ENCODE measurements around the gene KDSR. TPM values are rescaled to one million over a fixed set of nuclear protein-coding genes. Genes with fewer than 3 reads are reported as not detected.

KDSR gene
- polyA plus RNA-seq, 1 donor from 2014 or later = 14.7 TPM

DNA sequence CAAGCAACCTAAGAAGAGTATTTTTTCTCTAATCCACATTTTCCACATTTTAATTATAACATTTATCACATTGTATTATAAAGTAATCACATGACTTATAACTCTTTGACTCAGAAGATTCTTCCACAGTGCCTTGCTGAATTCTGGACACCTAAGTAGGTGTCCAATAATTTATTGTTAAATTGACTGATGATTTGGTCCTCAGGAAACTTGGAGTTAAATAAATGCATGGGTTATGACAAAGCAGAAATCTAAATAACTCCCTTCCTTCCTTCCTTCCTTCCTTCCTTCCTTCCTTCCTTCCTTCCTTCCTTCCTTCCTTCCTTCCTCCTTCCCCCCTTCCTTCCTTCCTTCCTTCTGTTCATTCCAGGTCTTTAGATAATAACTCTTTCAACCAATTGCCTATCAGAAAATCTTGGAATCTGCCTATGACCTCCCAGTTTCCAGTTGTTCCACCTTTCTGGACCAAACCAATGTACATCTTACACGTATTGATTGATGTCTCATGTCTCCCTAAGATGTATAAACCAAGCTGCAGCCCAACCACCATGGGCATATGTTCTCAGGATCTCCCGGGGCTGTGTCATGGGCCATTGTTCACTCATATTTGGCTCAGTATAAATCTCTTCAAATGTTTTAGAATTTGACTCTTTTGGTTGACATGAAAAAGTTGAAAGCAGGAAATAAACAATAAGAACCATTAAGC is 10.4 kb upstream of the KDSR start:
- no peaks in the 10 kb centered on the region for H3F3A ChIP-seq (ENCODE audit: insufficient read depth, low read length, poor library complexity, severe bottlenecking)
- H3K4me3 ChIP-seq (ENCODE audit: low read length) = no peak overlapping the region
- no peaks in the 10 kb centered on the region for H3K27me3 ChIP-seq (ENCODE audit: insufficient read depth, low read depth, low read length)
- TF ChIP-seq, protein P1, sequence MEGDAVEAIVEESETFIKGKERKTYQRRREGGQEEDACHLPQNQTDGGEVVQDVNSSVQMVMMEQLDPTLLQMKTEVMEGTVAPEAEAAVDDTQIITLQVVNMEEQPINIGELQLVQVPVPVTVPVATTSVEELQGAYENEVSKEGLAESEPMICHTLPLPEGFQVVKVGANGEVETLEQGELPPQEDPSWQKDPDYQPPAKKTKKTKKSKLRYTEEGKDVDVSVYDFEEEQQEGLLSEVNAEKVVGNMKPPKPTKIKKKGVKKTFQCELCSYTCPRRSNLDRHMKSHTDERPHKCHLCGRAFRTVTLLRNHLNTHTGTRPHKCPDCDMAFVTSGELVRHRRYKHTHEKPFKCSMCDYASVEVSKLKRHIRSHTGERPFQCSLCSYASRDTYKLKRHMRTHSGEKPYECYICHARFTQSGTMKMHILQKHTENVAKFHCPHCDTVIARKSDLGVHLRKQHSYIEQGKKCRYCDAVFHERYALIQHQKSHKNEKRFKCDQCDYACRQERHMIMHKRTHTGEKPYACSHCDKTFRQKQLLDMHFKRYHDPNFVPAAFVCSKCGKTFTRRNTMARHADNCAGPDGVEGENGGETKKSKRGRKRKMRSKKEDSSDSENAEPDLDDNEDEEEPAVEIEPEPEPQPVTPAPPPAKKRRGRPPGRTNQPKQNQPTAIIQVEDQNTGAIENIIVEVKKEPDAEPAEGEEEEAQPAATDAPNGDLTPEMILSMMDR (IDR thresholded peaks at IDR 0.05; ENCODE audit: poor library complexity, severe bottlenecking) = no peak
- TF ChIP-seq EP300 (conservative IDR thresholded peaks at IDR 0.05; ENCODE audit: poor library complexity, severe bottlenecking) (no peak), POLR2AphosphoS5 (IDR thresholded peaks at IDR 0.05) (no peak), TAF1 (IDR thresholded peaks at IDR 0.05; ENCODE audit: low read depth) (no peak), EZH2 (IDR thresholded peaks at IDR 0.05; ENCODE audit: borderline replicate concordance, insufficient read depth, low read length, poor library complexity, severe bottlenecking) (no peak), SMC3 (conservative IDR thresholded peaks at IDR 0.05; ENCODE audit: poor library complexity) (no peak), MXI1 (conservative IDR thresholded peaks at IDR 0.05; ENCODE audit: poor library complexity, severe bottlenecking) (no peak), RAD21 (conservative IDR thresholded peaks at IDR 0.05) (no peak)
- TF ChIP-seq, protein P2, sequence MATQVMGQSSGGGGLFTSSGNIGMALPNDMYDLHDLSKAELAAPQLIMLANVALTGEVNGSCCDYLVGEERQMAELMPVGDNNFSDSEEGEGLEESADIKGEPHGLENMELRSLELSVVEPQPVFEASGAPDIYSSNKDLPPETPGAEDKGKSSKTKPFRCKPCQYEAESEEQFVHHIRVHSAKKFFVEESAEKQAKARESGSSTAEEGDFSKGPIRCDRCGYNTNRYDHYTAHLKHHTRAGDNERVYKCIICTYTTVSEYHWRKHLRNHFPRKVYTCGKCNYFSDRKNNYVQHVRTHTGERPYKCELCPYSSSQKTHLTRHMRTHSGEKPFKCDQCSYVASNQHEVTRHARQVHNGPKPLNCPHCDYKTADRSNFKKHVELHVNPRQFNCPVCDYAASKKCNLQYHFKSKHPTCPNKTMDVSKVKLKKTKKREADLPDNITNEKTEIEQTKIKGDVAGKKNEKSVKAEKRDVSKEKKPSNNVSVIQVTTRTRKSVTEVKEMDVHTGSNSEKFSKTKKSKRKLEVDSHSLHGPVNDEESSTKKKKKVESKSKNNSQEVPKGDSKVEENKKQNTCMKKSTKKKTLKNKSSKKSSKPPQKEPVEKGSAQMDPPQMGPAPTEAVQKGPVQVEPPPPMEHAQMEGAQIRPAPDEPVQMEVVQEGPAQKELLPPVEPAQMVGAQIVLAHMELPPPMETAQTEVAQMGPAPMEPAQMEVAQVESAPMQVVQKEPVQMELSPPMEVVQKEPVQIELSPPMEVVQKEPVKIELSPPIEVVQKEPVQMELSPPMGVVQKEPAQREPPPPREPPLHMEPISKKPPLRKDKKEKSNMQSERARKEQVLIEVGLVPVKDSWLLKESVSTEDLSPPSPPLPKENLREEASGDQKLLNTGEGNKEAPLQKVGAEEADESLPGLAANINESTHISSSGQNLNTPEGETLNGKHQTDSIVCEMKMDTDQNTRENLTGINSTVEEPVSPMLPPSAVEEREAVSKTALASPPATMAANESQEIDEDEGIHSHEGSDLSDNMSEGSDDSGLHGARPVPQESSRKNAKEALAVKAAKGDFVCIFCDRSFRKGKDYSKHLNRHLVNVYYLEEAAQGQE (IDR thresholded peaks at IDR 0.05; ENCODE audit: borderline replicate concordance) = no peak
- no peaks in the 10 kb centered on the region for H3K9me3 ChIP-seq (ENCODE audit: low read length)
- H3K9ac ChIP-seq (ENCODE audit: low read length) = no peak overlapping the region
- no peaks in the 10 kb centered on the region for H3K36me3 ChIP-seq (ENCODE audit: insufficient read depth, low read length)
- H4K20me1 ChIP-seq (ENCODE audit: insufficient read depth) = no peaks in the 10 kb centered on the region
- no peaks in the 10 kb centered on the region for H3K79me2 ChIP-seq (replicated peaks; ENCODE audit: insufficient read depth, low read length)
- H3K4me2 ChIP-seq (ENCODE audit: low read length) = no peak overlapping the region
- no peak overlapping the region for H3K27ac ChIP-seq (ENCODE audit: low read length)
- H2AFZ ChIP-seq (ENCODE audit: low read depth, low read length) = no peak overlapping the region
- no peaks in the 10 kb centered on the region for H3K9me2 ChIP-seq (ENCODE audit: insufficient read depth, low read length)

DNA sequence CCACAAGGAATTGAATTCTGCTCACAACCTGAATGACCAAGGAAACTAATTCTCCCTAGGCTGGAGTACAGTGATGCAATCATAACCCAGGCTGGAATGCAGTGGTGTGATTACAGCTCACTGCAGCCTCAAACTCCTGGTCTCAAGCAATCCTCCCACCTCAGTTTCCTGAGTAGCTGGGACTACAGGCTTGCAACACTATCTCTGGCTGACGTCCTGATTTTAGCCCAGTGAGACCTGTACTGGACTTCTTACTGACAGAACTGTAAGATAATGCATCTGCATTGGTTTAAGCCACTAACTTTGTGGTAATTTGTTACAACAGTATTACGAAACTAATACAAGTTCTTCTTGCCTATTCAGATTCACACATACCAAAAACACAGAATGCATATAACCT is 9.5 kb upstream of the KDSR start:
- H3K4me2 ChIP-seq (ENCODE audit: low read length) = no peak overlapping the region
- no peak overlapping the region for H2AFZ ChIP-seq (ENCODE audit: low read depth, low read length)

More for the DNA sequence above, 9.5 kb upstream of the KDSR start:
- Histone ChIP-seq H3K27me3 (ENCODE audit: insufficient read depth, low read depth, low read length) (no peaks in the 10 kb centered on the region), H3K9me3 (ENCODE audit: low read length) (no peaks in the 10 kb centered on the region), H4K20me1 (ENCODE audit: insufficient read depth) (no peaks in the 10 kb centered on the region), H3K36me3 (ENCODE audit: insufficient read depth, low read length) (no peaks in the 10 kb centered on the region), H3K27ac (ENCODE audit: low read length) (no peak overlapping the region), H3K9me2 (ENCODE audit: insufficient read depth, low read length) (no peaks in the 10 kb centered on the region), H3K4me3 (ENCODE audit: low read length) (no peak overlapping the region), H3F3A (ENCODE audit: insufficient read depth, low read length, poor library complexity, severe bottlenecking) (no peaks in the 10 kb centered on the region), H3K9ac (ENCODE audit: low read length) (no peak overlapping the region), H3K79me2 (replicated peaks; ENCODE audit: insufficient read depth, low read length) (no peaks in the 10 kb centered on the region)
- TF ChIP-seq RAD21 (conservative IDR thresholded peaks at IDR 0.05) (no peak), POLR2AphosphoS5 (IDR thresholded peaks at IDR 0.05) (no peak)
